Measurements from ENCODE around the gene SLC25A44. TPM values are rescaled to one million over a fixed set of nuclear protein-coding genes. Genes with fewer than 3 reads are reported as not detected.

The SLC25A44 gene
- total RNA-seq, 2 donors from 2014 or later: 10.7 to 23.7 TPM

DNA sequence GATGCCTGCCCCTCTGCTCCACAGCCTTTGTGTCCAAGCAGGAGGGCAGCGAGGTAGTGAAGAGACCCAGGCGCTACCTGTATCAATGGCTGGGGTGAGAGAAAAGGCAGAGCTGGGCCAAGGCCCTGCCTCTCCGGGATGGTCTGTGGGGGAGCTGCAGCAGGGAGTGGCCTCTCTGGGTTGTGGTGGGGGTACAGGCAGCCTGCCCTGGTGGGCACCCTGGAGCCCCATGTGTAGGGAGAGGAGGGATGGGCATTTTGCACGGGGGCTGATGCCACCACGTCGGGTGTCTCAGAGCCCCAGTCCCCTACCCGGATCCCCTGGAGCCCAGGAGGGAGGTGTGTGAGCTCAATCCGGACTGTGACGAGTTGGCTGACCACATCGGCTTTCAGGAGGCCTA lies 48.8 kb downstream of the SLC25A44 start:
- Histone ChIP-seq H3K4me3 (no peak overlapping the region), H3K9me3 (no peaks in the 10 kb centered on the region), H3K27ac (no peak overlapping the region), H3K4me1 (ENCODE audit: control insufficient read depth in 1 of 2, low read depth in 2 of 2) (peaks cover 0 to 23% of the 10 kb centered on the region in 2 donors), H3K27me3 (replicated peaks; ENCODE audit: insufficient read depth) (no peaks in the 10 kb centered on the region), H3K36me3 (peaks cover 25% of the 10 kb centered on the region)
- DNase-seq (ENCODE audit: low spot score): no peak
- no peak for TF ChIP-seq CTCF (IDR thresholded peaks at IDR 0.05)
- no peak for ATAC-seq (ENCODE audit: insufficient number of reproducible peaks, low FRiP score, low read depth)

DNA sequence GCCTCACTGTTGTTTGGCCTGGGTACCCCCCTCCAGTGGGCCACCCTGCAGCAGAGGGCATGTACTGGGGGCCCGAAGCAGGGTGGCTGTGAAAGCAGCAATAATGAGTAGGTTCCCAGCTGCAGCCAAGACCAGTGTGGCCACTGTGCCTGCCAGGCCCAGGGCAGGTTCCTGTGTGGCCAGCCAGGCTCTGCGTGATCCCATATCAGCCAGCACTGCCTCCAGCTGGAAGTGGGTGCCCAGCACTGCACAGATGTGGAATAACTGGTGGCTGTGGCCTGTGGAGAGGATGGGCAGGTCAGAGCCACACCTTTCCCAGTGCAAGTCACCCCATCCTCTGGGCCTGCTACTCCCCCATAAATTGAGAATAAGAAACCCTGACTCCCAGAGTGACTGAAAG lies 50.2 kb downstream of the SLC25A44 start:
- Histone ChIP-seq H3K36me3 (peaks cover 13% of the 10 kb centered on the region), H3K4me3 (no peak overlapping the region), H3K27me3 (replicated peaks; ENCODE audit: insufficient read depth) (no peaks in the 10 kb centered on the region), H3K4me1 (ENCODE audit: control insufficient read depth in 1 of 2, low read depth in 2 of 2) (peaks cover 0 to 28% of the 10 kb centered on the region in 2 donors), H3K27ac (no peak overlapping the region), H3K9me3 (no peaks in the 10 kb centered on the region)
- no peak for TF ChIP-seq CTCF (IDR thresholded peaks at IDR 0.05)
- DNase-seq (ENCODE audit: low spot score) (no peak), ATAC-seq (ENCODE audit: insufficient number of reproducible peaks, low FRiP score, low read depth) (no peak)

- Histone ChIP-seq H3K36me3 (peaks cover 11% of the 10 kb centered on the region), H3K27me3 (replicated peaks; ENCODE audit: insufficient read depth) (no peaks in the 10 kb centered on the region), H3K4me3 (no peak overlapping the region), H3K4me1 (ENCODE audit: control insufficient read depth in 1 of 2, low read depth in 2 of 2) (peaks cover 0 to 28% of the 10 kb centered on the region in 2 donors), H3K9me3 (no peaks in the 10 kb centered on the region), H3K27ac (no peak overlapping the region)
- TF ChIP-seq CTCF (IDR thresholded peaks at IDR 0.05): no peak
- DNase-seq (ENCODE audit: low spot score) (no peak), ATAC-seq (ENCODE audit: insufficient number of reproducible peaks, low FRiP score, low read depth) (no peak)
Measured at GRCh38 chr1:156244712-156245111, 50.8 kb downstream of the SLC25A44 start.

GRCh38 chr1:156245451-156246232 lies 51.7 kb downstream of the SLC25A44 start:
- TF ChIP-seq CTCF (IDR thresholded peaks at IDR 0.05): no peak
- peak overlapping the region; percentile 50 for H3K4me3 ChIP-seq
- no peak for DNase-seq (ENCODE audit: low spot score)
- no peak for ATAC-seq (ENCODE audit: insufficient number of reproducible peaks, low FRiP score, low read depth)
- no peaks in the 10 kb centered on the region for H3K27me3 ChIP-seq (replicated peaks; ENCODE audit: insufficient read depth)
- H3K9me3 ChIP-seq: no peaks in the 10 kb centered on the region
- peaks cover 14% of the 10 kb centered on the region for H3K36me3 ChIP-seq
- H3K4me1 ChIP-seq (ENCODE audit: control insufficient read depth in 1 of 2, low read depth in 2 of 2): peaks cover 0 to 28% of the 10 kb centered on the region in 2 donors
- no peak overlapping the region for H3K27ac ChIP-seq

DNA sequence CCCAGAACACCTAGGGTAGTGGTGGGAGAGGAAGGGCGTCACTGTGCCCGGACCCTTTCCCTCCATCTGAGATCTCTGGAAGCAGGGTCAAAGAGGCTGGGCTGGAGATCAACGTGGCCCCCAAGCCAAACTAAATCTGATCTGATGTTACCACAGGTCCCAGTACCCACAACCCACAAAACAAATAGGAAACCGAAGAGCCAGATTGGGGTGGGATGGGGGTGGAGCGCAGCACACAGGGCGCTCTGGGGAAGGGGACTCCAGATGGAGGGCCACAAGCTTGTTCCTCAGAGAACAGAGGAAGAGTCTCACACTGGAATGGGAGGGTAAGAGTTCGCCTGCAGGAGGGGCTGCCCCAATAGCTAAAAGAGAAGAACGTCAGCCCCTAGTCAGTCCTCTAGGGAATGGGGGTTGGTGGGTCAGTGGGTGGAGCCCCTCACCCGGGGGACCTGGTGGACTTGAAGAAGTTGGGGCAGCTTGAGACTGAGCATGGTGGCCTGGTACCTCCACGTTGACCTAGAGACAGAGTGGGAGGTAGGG lies 52.4 kb downstream of the SLC25A44 start:
- no peak for ATAC-seq (ENCODE audit: insufficient number of reproducible peaks, low FRiP score, low read depth)
- DNase-seq (ENCODE audit: low spot score): no peak
- no peak for TF ChIP-seq CTCF (IDR thresholded peaks at IDR 0.05)
- peak overlapping the region; percentile 50 for H3K4me3 ChIP-seq
- no peaks in the 10 kb centered on the region for H3K27me3 ChIP-seq (replicated peaks; ENCODE audit: insufficient read depth)
- no peak overlapping the region for H3K27ac ChIP-seq
- H3K36me3 ChIP-seq: peaks cover 21% of the 10 kb centered on the region
- H3K9me3 ChIP-seq: no peaks in the 10 kb centered on the region
- H3K4me1 ChIP-seq (ENCODE audit: control insufficient read depth in 1 of 2, low read depth in 2 of 2): peaks cover 0 to 28% of the 10 kb centered on the region in 2 donors

All from thoracic aorta (tissue), 2 donors.